Right lobe of liver (tissue), 4 donors: Measurements from ENCODE around the gene ASB15.

Experiments used
- POLR2A ChIP-seq: fragments of 450-650 bp; IDR thresholded peaks from one replicate; pipeline ENCODE4 v1.6.1; 2017; ENCODE audit warnings: antibody characterized with exemption, mild to moderate bottlenecking
- TF ChIP-seq, protein P1 (sequence below), 4 donors: fragments of 200-600 bp in 3 of 4; fragments of 450-650 bp in 1 of 4; IDR thresholded peaks; one replicate each; pipeline versions ENCODE4 v1.5.1 to v1.8.0; 2016 to 2022; ENCODE audit warnings: antibody characterized with exemption in 4 of 4, mild to moderate bottlenecking in 2 of 4
- donor health status: DM: no; HTN: no; CAD: no.
- donor health status: DM: no; HTN: no; CAD: no.
- donor health status: DM: no; HTN: yes; CAD: no.

GRCh38 chr7:123599766-123600165 lies 1.9 kb upstream of the ASB15 start:
- TF ChIP-seq, protein P1, sequence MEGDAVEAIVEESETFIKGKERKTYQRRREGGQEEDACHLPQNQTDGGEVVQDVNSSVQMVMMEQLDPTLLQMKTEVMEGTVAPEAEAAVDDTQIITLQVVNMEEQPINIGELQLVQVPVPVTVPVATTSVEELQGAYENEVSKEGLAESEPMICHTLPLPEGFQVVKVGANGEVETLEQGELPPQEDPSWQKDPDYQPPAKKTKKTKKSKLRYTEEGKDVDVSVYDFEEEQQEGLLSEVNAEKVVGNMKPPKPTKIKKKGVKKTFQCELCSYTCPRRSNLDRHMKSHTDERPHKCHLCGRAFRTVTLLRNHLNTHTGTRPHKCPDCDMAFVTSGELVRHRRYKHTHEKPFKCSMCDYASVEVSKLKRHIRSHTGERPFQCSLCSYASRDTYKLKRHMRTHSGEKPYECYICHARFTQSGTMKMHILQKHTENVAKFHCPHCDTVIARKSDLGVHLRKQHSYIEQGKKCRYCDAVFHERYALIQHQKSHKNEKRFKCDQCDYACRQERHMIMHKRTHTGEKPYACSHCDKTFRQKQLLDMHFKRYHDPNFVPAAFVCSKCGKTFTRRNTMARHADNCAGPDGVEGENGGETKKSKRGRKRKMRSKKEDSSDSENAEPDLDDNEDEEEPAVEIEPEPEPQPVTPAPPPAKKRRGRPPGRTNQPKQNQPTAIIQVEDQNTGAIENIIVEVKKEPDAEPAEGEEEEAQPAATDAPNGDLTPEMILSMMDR (IDR thresholded peaks at IDR 0.05) = no peak
- no peak for TF ChIP-seq POLR2A
